Brain microvascular endothelial cell (primary cell): Measurements from ENCODE around the gene ACSBG1.
"Not testable (repeated sequence)": the region's sequence is repeated elsewhere in the genome, so short reads cannot be mapped to it uniquely, and the experiment has no call there.

ENCODE experiments used
- DNase-seq: peaks from one replicate; pipeline ENCODE4 v3.0.0-alpha.2; 2020
- H3K27ac ChIP-seq: fragments of 250-450 bp; sonication (Bioruptor Pico); 2 replicates; pipeline ENCODE4 v1.5.1; 2020; ENCODE audit warnings: mild to moderate bottlenecking, moderate library complexity
- H3K27me3 ChIP-seq: fragments of 250-450 bp; sonication (Bioruptor Pico); replicated peaks from 2 replicates; pipeline ENCODE4 v1.5.1; 2020; ENCODE audit warnings: mild to moderate bottlenecking
- H3K36me3 ChIP-seq: fragments of 250-450 bp; sonication (Bioruptor Pico); replicated peaks from 2 replicates; pipeline ENCODE4 v1.5.1; 2020; ENCODE audit warnings: mild to moderate bottlenecking
- H3K4me3 ChIP-seq: 2 replicates; pipeline ENCODE4 v1.5.1; 2011; ENCODE audit warnings: low read depth, mild to moderate bottlenecking, control low read depth, low read length, moderate library complexity
- in situ Hi-C: cut with HindIII; loops from 2 replicates; pipeline ENCODE4 v1.10.0; 2017; ENCODE audit warnings: low sequenced_read_pairs, low pct_ligation_motif_present
- TF ChIP-seq, protein P1 (sequence below): IDR thresholded peaks from 2 replicates; pipeline ENCODE4 v1.5.1; 2011; ENCODE audit warnings: low read depth, mild to moderate bottlenecking, moderate library complexity, low read length, control low read depth, inconsistent platforms; ENCODE audit errors: missing control alignments

Gene ACSBG1

DNA sequence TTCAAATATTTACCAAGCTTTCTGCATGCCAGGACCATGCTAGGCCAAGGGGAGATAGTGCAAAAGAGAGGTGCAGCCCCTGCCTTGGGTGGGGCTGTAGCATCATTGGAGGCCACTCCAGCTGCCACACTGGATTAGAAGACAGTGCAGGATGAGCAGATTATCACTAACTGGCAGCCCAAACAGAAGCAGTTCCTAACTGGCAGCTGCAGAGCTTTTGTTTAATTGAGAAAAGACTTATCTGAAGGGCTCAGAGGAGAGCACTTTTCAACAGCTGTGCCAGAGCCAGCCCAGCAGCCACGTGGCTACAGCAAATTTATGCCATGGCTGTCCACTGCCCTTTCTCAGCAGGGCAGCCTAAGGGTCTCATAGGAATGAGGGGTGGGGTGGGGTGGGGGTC lies 13.5 kb upstream of the ACSBG1 start:
- in situ Hi-C loops, result no loop called here
- Histone ChIP-seq H3K4me3 (no peak overlapping the region), H3K27ac (no peak overlapping the region), H3K36me3 (no peaks in the 10 kb centered on the region), H3K27me3 (no peaks in the 10 kb centered on the region)
- DNase-seq, result no peak
- TF ChIP-seq, protein P1, sequence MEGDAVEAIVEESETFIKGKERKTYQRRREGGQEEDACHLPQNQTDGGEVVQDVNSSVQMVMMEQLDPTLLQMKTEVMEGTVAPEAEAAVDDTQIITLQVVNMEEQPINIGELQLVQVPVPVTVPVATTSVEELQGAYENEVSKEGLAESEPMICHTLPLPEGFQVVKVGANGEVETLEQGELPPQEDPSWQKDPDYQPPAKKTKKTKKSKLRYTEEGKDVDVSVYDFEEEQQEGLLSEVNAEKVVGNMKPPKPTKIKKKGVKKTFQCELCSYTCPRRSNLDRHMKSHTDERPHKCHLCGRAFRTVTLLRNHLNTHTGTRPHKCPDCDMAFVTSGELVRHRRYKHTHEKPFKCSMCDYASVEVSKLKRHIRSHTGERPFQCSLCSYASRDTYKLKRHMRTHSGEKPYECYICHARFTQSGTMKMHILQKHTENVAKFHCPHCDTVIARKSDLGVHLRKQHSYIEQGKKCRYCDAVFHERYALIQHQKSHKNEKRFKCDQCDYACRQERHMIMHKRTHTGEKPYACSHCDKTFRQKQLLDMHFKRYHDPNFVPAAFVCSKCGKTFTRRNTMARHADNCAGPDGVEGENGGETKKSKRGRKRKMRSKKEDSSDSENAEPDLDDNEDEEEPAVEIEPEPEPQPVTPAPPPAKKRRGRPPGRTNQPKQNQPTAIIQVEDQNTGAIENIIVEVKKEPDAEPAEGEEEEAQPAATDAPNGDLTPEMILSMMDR, result no peak

DNA sequence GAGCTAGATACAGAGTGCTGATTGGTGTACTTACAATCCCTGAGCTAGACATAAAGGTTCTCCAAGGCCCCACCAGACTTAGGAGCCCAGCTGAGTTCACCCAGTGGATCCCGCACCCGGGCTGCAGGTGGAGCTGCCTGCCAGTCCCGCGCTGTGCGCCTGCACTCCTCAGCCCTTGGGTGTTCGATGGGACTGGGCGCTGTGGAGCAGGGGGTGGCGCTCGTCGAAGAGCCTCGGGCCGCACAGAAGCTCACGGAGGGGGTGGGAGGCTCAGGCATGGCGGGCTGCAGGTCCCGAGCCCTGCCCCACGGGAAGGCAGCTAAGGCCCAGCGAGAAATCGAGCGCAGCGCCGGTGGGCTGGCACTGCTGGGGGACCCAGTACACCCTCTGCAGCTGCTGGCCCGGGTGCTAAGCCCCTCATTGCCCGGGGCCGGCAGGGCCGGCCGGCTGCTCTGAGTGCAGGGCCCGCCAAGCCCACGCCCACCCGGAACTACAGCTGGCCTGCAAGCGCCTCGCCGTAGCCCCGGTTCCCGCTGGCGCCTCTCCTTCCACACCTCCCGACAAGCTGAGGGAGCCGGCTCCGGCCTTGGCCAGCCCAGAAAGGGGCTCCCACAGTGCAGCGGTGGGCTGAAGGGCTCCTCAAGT lies 11.7 kb upstream of the ACSBG1 start:
- H3K36me3 ChIP-seq, H3K4me3 ChIP-seq, H3K27me3 ChIP-seq, H3K27ac ChIP-seq, in situ Hi-C loops, DNase-seq: not testable (repeated sequence)

DNA sequence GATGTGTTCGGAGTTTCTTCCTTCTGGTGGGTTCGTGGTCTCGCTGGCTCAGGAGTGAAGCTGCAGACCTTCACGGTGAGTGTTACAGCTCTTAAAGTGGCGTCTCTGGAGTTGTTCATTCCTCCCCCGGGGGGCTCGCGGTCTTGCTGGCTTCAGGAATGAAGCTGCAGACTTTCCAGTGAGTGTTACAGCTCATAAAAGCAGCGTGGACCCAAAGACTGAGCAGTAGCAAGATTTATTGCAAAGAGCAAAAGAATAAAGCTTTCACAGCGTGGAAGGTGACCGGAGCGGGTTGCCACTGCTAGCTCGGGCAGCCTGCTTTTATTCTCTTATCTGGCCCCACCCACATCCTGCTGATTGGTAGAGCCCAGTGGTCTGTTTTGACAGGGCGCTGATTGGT lies 11.0 kb upstream of the ACSBG1 start:
- H3K27ac ChIP-seq, H3K4me3 ChIP-seq, H3K27me3 ChIP-seq, H3K36me3 ChIP-seq, in situ Hi-C loops, DNase-seq: not testable (repeated sequence)

DNA sequence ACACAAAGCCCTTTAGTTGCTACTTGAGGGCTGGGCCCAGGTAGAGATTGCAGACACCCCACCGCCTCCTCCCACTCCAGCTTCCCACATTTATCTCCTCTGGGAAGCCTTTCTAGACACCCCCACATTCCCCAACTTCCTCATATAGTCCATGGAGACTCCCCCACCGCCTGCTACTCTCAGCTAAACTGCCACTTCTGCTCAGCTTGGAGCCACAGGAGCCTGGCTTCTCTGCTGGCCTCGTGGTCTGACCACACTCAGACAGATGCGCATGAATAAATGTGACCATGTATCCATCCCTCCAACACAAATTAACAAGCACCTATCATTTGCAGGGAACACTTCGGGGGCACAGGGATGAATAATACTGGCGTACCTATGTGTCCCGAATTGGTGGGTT lies 10.5 kb upstream of the ACSBG1 start:
- no peak for DNase-seq
- in situ Hi-C loops, result no loop called here
- H3K4me3 ChIP-seq, result no peak overlapping the region
- TF ChIP-seq, protein P1, result no peak
- no peak overlapping the region for H3K27ac ChIP-seq
- no peaks in the 10 kb centered on the region for H3K27me3 ChIP-seq
- no peaks in the 10 kb centered on the region for H3K36me3 ChIP-seq

DNA sequence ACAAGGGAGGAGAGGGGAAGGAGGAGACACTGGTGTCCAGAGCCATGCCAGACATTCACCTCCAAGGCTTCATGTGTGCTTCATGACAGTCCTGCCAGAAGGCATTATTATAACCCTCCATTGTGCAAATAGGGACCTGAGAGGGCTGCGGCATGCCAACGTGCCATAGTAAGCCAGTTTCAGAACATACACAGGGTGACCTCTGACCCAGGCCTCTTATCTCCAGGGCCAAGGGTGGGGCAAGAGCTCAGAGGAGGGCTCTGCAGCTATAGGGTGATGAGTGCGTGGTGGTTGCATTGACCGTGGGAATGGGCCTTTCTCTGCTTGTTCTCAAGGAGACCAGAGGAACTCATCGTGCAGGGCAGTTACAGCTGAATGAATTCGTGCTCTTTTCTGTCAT lies 9.7 kb upstream of the ACSBG1 start:
- TF ChIP-seq, protein P1, result no peak
- in situ Hi-C loops, result no loop called here

DNA sequence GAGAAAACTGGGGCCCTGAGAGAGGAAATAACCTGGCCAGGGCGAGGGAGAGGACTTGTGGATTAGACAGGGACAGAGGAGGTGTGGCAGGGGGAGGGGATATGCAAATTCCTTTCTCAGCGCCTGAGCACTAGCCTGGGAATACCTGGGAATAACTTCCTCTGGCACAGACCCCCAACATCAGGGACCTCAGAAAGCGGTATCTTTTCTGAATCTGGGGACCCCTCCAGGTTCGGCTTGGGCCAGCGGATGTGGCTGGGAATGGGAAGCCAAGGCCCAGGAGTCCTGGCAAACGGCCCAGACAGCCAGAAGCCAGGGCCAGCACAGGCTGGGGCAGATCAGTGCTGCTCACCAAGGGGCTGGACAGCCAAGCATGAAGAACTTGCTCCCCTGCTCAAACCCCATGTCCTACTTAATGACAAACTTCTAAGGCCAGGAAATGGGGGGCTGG lies 9.2 kb upstream of the ACSBG1 start:
- Histone ChIP-seq H3K36me3 (no peaks in the 10 kb centered on the region), H3K4me3 (no peak overlapping the region), H3K27ac (no peak overlapping the region), H3K27me3 (no peaks in the 10 kb centered on the region)
- in situ Hi-C loops, result no loop called here
- DNase-seq, result peak; percentile 27
- TF ChIP-seq, protein P1, result no peak

More for the DNA sequence above, 9.7 kb upstream of the ACSBG1 start:
- H3K27me3 ChIP-seq, result no peaks in the 10 kb centered on the region
- no peak for DNase-seq
- H3K4me3 ChIP-seq, result no peak overlapping the region
- no peaks in the 10 kb centered on the region for H3K36me3 ChIP-seq
- H3K27ac ChIP-seq, result no peak overlapping the region

DNA sequence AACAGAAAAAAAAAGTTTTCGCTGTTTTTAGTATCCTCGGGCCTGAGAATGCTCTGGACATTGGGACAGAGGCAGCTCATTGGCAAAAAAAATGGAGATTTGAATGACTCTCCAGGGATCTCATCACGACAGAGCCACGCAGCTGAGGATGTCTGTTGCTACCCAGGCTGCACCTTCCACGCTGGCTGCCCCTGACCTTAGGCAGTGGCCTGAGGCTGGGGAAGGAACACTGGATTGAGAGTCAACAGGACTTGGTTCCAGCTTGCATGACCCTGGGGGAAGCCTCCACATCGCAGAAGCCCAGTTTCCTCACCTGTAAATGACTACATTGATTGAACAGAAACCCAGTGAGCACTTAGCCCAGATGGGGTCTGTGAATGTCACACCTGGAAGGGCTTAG lies 8.7 kb upstream of the ACSBG1 start:
- no peak for DNase-seq

More for the DNA sequence above, 8.7 kb upstream of the ACSBG1 start:
- Histone ChIP-seq H3K27me3 (no peaks in the 10 kb centered on the region), H3K27ac (no peak overlapping the region), H3K36me3 (no peaks in the 10 kb centered on the region), H3K4me3 (no peak overlapping the region)
- TF ChIP-seq, protein P1, result no peak
- in situ Hi-C loops, result no loop called here
